ENCODE results near the gene SDK1.

The SDK1 gene

GRCh38 chr7:3806516-3806915 lies 505.5 kb downstream of the SDK1 start:
- no peaks in the 10 kb centered on the region for H3K9me3 ChIP-seq (ENCODE audit: control insufficient read depth, low read length)
- H3K4me3 ChIP-seq (ENCODE audit: insufficient read depth, low read depth, low read length, poor library complexity, severe bottlenecking): no peak overlapping the region
- no peak for DNase-seq
- H3K27me3 ChIP-seq (replicated peaks; ENCODE audit: control insufficient read depth, insufficient read depth, low read length, poor library complexity, severe bottlenecking): no peaks in the 10 kb centered on the region
- no peak overlapping the region for H3K27ac ChIP-seq (ENCODE audit: insufficient read depth, low read length, poor library complexity, severe bottlenecking)
- H3K36me3 ChIP-seq (ENCODE audit: control insufficient read depth, insufficient read depth, low read length): no peaks in the 10 kb centered on the region
- no peaks in the 10 kb centered on the region for H3K4me1 ChIP-seq (ENCODE audit: control insufficient read depth, insufficient read depth, low read length, poor library complexity, severe bottlenecking)

GRCh38 chr7:3807824-3808223 lies 506.8 kb downstream of the SDK1 start:
- Histone ChIP-seq H3K27me3 (replicated peaks; ENCODE audit: control insufficient read depth, insufficient read depth, low read length, poor library complexity, severe bottlenecking) (no peaks in the 10 kb centered on the region), H3K9me3 (ENCODE audit: control insufficient read depth, low read length) (no peaks in the 10 kb centered on the region), H3K36me3 (ENCODE audit: control insufficient read depth, insufficient read depth, low read length) (no peaks in the 10 kb centered on the region), H3K27ac (ENCODE audit: insufficient read depth, low read length, poor library complexity, severe bottlenecking) (no peak overlapping the region), H3K4me3 (ENCODE audit: insufficient read depth, low read depth, low read length, poor library complexity, severe bottlenecking) (no peak overlapping the region), H3K4me1 (ENCODE audit: control insufficient read depth, insufficient read depth, low read length, poor library complexity, severe bottlenecking) (no peaks in the 10 kb centered on the region)
- DNase-seq: no peak

GRCh38 chr7:3821488-3821887 lies 520.4 kb downstream of the SDK1 start:
- Histone ChIP-seq H3K27ac (ENCODE audit: insufficient read depth, low read length, poor library complexity, severe bottlenecking) (no peak overlapping the region), H3K36me3 (ENCODE audit: control insufficient read depth, insufficient read depth, low read length) (no peaks in the 10 kb centered on the region), H3K9me3 (ENCODE audit: control insufficient read depth, low read length) (no peaks in the 10 kb centered on the region)

GRCh38 chr7:3825491-3825890 lies 524.4 kb downstream of the SDK1 start:
- Histone ChIP-seq H3K4me1 (ENCODE audit: control insufficient read depth, insufficient read depth, low read length, poor library complexity, severe bottlenecking) (no peaks in the 10 kb centered on the region), H3K9me3 (ENCODE audit: control insufficient read depth, low read length) (no peaks in the 10 kb centered on the region), H3K4me3 (ENCODE audit: insufficient read depth, low read depth, low read length, poor library complexity, severe bottlenecking) (no peak overlapping the region), H3K27ac (ENCODE audit: insufficient read depth, low read length, poor library complexity, severe bottlenecking) (no peak overlapping the region), H3K27me3 (replicated peaks; ENCODE audit: control insufficient read depth, insufficient read depth, low read length, poor library complexity, severe bottlenecking) (no peaks in the 10 kb centered on the region), H3K36me3 (ENCODE audit: control insufficient read depth, insufficient read depth, low read length) (no peaks in the 10 kb centered on the region)
- no peak for DNase-seq

More at GRCh38 chr7:3821488-3821887, 520.4 kb downstream of the SDK1 start:
- Histone ChIP-seq H3K4me1 (ENCODE audit: control insufficient read depth, insufficient read depth, low read length, poor library complexity, severe bottlenecking) (no peaks in the 10 kb centered on the region), H3K27me3 (replicated peaks; ENCODE audit: control insufficient read depth, insufficient read depth, low read length, poor library complexity, severe bottlenecking) (no peaks in the 10 kb centered on the region), H3K4me3 (ENCODE audit: insufficient read depth, low read depth, low read length, poor library complexity, severe bottlenecking) (no peak overlapping the region)
- DNase-seq: no peak

- no peak overlapping the region for H3K4me3 ChIP-seq (ENCODE audit: insufficient read depth, low read depth, low read length, poor library complexity, severe bottlenecking)
- H3K9me3 ChIP-seq (ENCODE audit: control insufficient read depth, low read length): no peaks in the 10 kb centered on the region
- H3K27me3 ChIP-seq (replicated peaks; ENCODE audit: control insufficient read depth, insufficient read depth, low read length, poor library complexity, severe bottlenecking): no peaks in the 10 kb centered on the region
- no peaks in the 10 kb centered on the region for H3K4me1 ChIP-seq (ENCODE audit: control insufficient read depth, insufficient read depth, low read length, poor library complexity, severe bottlenecking)
- H3K27ac ChIP-seq (ENCODE audit: insufficient read depth, low read length, poor library complexity, severe bottlenecking): no peak overlapping the region
- H3K36me3 ChIP-seq (ENCODE audit: control insufficient read depth, insufficient read depth, low read length): no peaks in the 10 kb centered on the region
- no peak for DNase-seq
These were observed 531.1 kb downstream of the SDK1 start for GRCh38 chr7:3832199-3832598.

- no peak overlapping the region for H3K27ac ChIP-seq (ENCODE audit: insufficient read depth, low read length, poor library complexity, severe bottlenecking)
- H3K4me3 ChIP-seq (ENCODE audit: insufficient read depth, low read depth, low read length, poor library complexity, severe bottlenecking): no peak overlapping the region
- DNase-seq: no peak
- H3K36me3 ChIP-seq (ENCODE audit: control insufficient read depth, insufficient read depth, low read length): no peaks in the 10 kb centered on the region
- H3K27me3 ChIP-seq (replicated peaks; ENCODE audit: control insufficient read depth, insufficient read depth, low read length, poor library complexity, severe bottlenecking): no peaks in the 10 kb centered on the region
- no peaks in the 10 kb centered on the region for H3K4me1 ChIP-seq (ENCODE audit: control insufficient read depth, insufficient read depth, low read length, poor library complexity, severe bottlenecking)
- no peaks in the 10 kb centered on the region for H3K9me3 ChIP-seq (ENCODE audit: control insufficient read depth, low read length)
These were observed 534.1 kb downstream of the SDK1 start for GRCh38 chr7:3835109-3835508.

GRCh38 chr7:3836855-3837254 lies 535.8 kb downstream of the SDK1 start:
- no peak overlapping the region for H3K4me3 ChIP-seq (ENCODE audit: insufficient read depth, low read depth, low read length, poor library complexity, severe bottlenecking)
- no peaks in the 10 kb centered on the region for H3K4me1 ChIP-seq (ENCODE audit: control insufficient read depth, insufficient read depth, low read length, poor library complexity, severe bottlenecking)
- no peaks in the 10 kb centered on the region for H3K9me3 ChIP-seq (ENCODE audit: control insufficient read depth, low read length)

GRCh38 chr7:3844540-3845151 lies 543.6 kb downstream of the SDK1 start:
- H3K4me1 ChIP-seq (ENCODE audit: control insufficient read depth, insufficient read depth, low read length, poor library complexity, severe bottlenecking): no peaks in the 10 kb centered on the region
- no peaks in the 10 kb centered on the region for H3K36me3 ChIP-seq (ENCODE audit: control insufficient read depth, insufficient read depth, low read length)
- no peaks in the 10 kb centered on the region for H3K9me3 ChIP-seq (ENCODE audit: control insufficient read depth, low read length)
- H3K27ac ChIP-seq (ENCODE audit: insufficient read depth, low read length, poor library complexity, severe bottlenecking): no peak overlapping the region
- no peak overlapping the region for H3K4me3 ChIP-seq (ENCODE audit: insufficient read depth, low read depth, low read length, poor library complexity, severe bottlenecking)
- DNase-seq: no peak
- H3K27me3 ChIP-seq (replicated peaks; ENCODE audit: control insufficient read depth, insufficient read depth, low read length, poor library complexity, severe bottlenecking): no peaks in the 10 kb centered on the region

More at GRCh38 chr7:3836855-3837254, 535.8 kb downstream of the SDK1 start:
- Histone ChIP-seq H3K27ac (ENCODE audit: insufficient read depth, low read length, poor library complexity, severe bottlenecking) (no peak overlapping the region), H3K27me3 (replicated peaks; ENCODE audit: control insufficient read depth, insufficient read depth, low read length, poor library complexity, severe bottlenecking) (no peaks in the 10 kb centered on the region), H3K36me3 (ENCODE audit: control insufficient read depth, insufficient read depth, low read length) (no peaks in the 10 kb centered on the region)
- DNase-seq: no peak

- Histone ChIP-seq H3K27me3 (replicated peaks; ENCODE audit: control insufficient read depth, insufficient read depth, low read length, poor library complexity, severe bottlenecking) (no peaks in the 10 kb centered on the region), H3K27ac (ENCODE audit: insufficient read depth, low read length, poor library complexity, severe bottlenecking) (no peak overlapping the region), H3K9me3 (ENCODE audit: control insufficient read depth, low read length) (no peaks in the 10 kb centered on the region), H3K4me1 (ENCODE audit: control insufficient read depth, insufficient read depth, low read length, poor library complexity, severe bottlenecking) (no peaks in the 10 kb centered on the region), H3K36me3 (ENCODE audit: control insufficient read depth, insufficient read depth, low read length) (no peaks in the 10 kb centered on the region), H3K4me3 (ENCODE audit: insufficient read depth, low read depth, low read length, poor library complexity, severe bottlenecking) (no peak overlapping the region)
- no peak for DNase-seq
These were observed 545.7 kb downstream of the SDK1 start for GRCh38 chr7:3846738-3847137.

- no peaks in the 10 kb centered on the region for H3K4me1 ChIP-seq (ENCODE audit: control insufficient read depth, insufficient read depth, low read length, poor library complexity, severe bottlenecking)
- DNase-seq: no peak
- no peak overlapping the region for H3K4me3 ChIP-seq (ENCODE audit: insufficient read depth, low read depth, low read length, poor library complexity, severe bottlenecking)
- no peaks in the 10 kb centered on the region for H3K27me3 ChIP-seq (replicated peaks; ENCODE audit: control insufficient read depth, insufficient read depth, low read length, poor library complexity, severe bottlenecking)
- no peaks in the 10 kb centered on the region for H3K36me3 ChIP-seq (ENCODE audit: control insufficient read depth, insufficient read depth, low read length)
- no peaks in the 10 kb centered on the region for H3K9me3 ChIP-seq (ENCODE audit: control insufficient read depth, low read length)
- no peak overlapping the region for H3K27ac ChIP-seq (ENCODE audit: insufficient read depth, low read length, poor library complexity, severe bottlenecking)
These were observed 546.3 kb downstream of the SDK1 start for GRCh38 chr7:3847336-3847735.

Measured in effector memory CD4-positive, alpha-beta T cell (primary cell).